HepG2 (cell line): Measurements from ENCODE around the gene SMAD3. TPM values are rescaled to one million over a fixed set of nuclear protein-coding genes. Genes with fewer than 3 reads are reported as not detected.

Source experiments
- ATAC-seq: fragments of 200-7000 bp; cut with Tn5 transposase; 3 replicates; pipeline ENCODE4 v1.9.1; 2020; ENCODE audit warnings: mild to moderate bottlenecking, moderate library complexity
- BruUV-seq: library from RNA; stranded (reverse); fragments of 400-500 nt; replicated peaks from 2 replicates; lab custom pipeline; 2021; lab: Mats Ljungman, UMichigan
- CTCF ChIA-PET: fragments of 300-600 bp; formaldehyde crosslinking; extraction: SDS; loops from one replicate; lab custom pipeline; 2021; ENCODE audit warnings: low total read pairs, inconsistent platforms, low intra/inter-chr PET ratio; lab: Yijun Ruan, JAX
- POLR2A ChIA-PET: fragments of 350-600 bp; sonication (Branson Sonifier 250); formaldehyde crosslinking; loops from one replicate; lab custom pipeline; 2020; ENCODE audit warnings: antibody characterized with exemption, inconsistent platforms; lab: Yijun Ruan, JAX
- DNase-seq: peaks from one replicate; pipeline ENCODE4 v3.0.0-alpha.2; 2015; ENCODE audit warnings: low spot score
- FAIRE-seq: peaks from 3 replicates; lab custom pipeline; 2011; peaks lifted over from hg19 to GRCh38; lab: Jason Lieb, UNC
- H2AFZ ChIP-seq: one replicate; pipeline ENCODE4 v1.6.1; 2011; ENCODE audit warnings: low read length, inconsistent platforms
- H3K27ac ChIP-seq: fragments of 300-600 bp; 3 replicates; pipeline ENCODE4 v1.8.0; 2011; ENCODE audit warnings: mixed run types, mild to moderate bottlenecking, mixed read lengths, low read length, inconsistent platforms; ENCODE audit not compliant: insufficient read depth; ENCODE audit errors: extremely low read length
- H3K27me3 ChIP-seq, 2 experiments: fragments of 200-600 bp in 1 of 2; 2 replicates in 1 of 2; 3 replicates in 1 of 2; pipeline versions ENCODE4 v1.6.0 to v1.8.0; 2011; ENCODE audit warnings: low read length in 2 of 2, mild to moderate bottlenecking in 2 of 2, moderate library complexity in 2 of 2, inconsistent platforms in 1 of 2; ENCODE audit not compliant: insufficient read depth in 2 of 2, control insufficient read depth in 1 of 2
- H3K36me3 ChIP-seq, 2 experiments: fragments of 200-600 bp in 1 of 2; replicated peaks in 1 of 2; 2 replicates in 1 of 2; 3 replicates in 1 of 2; pipeline versions ENCODE4 v1.5.1 to v1.8.0; 2011; ENCODE audit warnings: low read length in 2 of 2, inconsistent platforms in 1 of 2; ENCODE audit not compliant: insufficient read depth in 2 of 2, control insufficient read depth in 1 of 2
- H3K4me1 ChIP-seq: 2 replicates; pipeline ENCODE4 v1.5.1; 2012; ENCODE audit warnings: low read length, inconsistent platforms; ENCODE audit not compliant: insufficient read depth
- H3K4me2 ChIP-seq: 2 replicates; pipeline ENCODE4 v1.6.0; 2011; ENCODE audit warnings: low read depth, low read length, inconsistent platforms
- H3K4me3 ChIP-seq, 3 experiments: fragments of 200-600 bp in 1 of 3; sonication (generic), shearing (Covaris generic) in 1 of 3; replicated peaks in 1 of 3; 2 replicates each; pipeline ENCODE4 v1.5.1; 2011 to 2016; ENCODE audit warnings: low read length in 3 of 3, inconsistent platforms in 2 of 3, low read depth in 2 of 3, mild to moderate bottlenecking in 2 of 3, control low read depth in 1 of 3, mixed read lengths in 1 of 3; ENCODE audit not compliant: insufficient read depth in 1 of 3
- H3K79me2 ChIP-seq: one replicate; pipeline ENCODE4 v1.6.1; 2011; ENCODE audit warnings: low read length, inconsistent platforms; ENCODE audit not compliant: insufficient read depth
- H3K9ac ChIP-seq: 2 replicates; pipeline ENCODE4 v1.6.0; 2011; ENCODE audit warnings: mild to moderate bottlenecking, low read depth, low read length, inconsistent platforms; ENCODE audit not compliant: insufficient read depth
- H3K9me3 ChIP-seq: 2 replicates; pipeline ENCODE4 v1.5.1; 2012; ENCODE audit warnings: mild to moderate bottlenecking, low read length
- H4K20me1 ChIP-seq: 2 replicates; pipeline ENCODE4 v1.6.0; 2011; ENCODE audit warnings: inconsistent platforms, mild to moderate bottlenecking, low read length, moderate library complexity; ENCODE audit not compliant: insufficient read depth
- ATRX ChIP-seq: sonication (generic); formaldehyde crosslinking; IDR thresholded peaks from 2 replicates; pipeline ENCODE4 v1.4.0; 2020; ENCODE audit warnings: missing genetic modification reagents, borderline replicate concordance
- EP300 ChIP-seq, 3 experiments: sonication (generic) in 1 of 3; formaldehyde crosslinking in 1 of 3; IDR thresholded peaks; 2 replicates each; pipeline versions ENCODE4 v1.5.1 to v1.6.1; 2011 to 2020; ENCODE audit warnings: low read depth in 2 of 3, low read length in 2 of 3, borderline replicate concordance in 1 of 3, improper control_type of control experiment in 1 of 3, mild to moderate bottlenecking in 1 of 3, missing genetic modification reagents in 1 of 3, moderate library complexity in 1 of 3
- FOSL2 ChIP-seq: sonication (generic); formaldehyde crosslinking; IDR thresholded peaks from 2 replicates; pipeline ENCODE4 v1.4.0; 2020; ENCODE audit warnings: missing genetic modification reagents
- NFE2L2 ChIP-seq: fragments of 150-350 bp; IDR thresholded peaks from 2 replicates; pipeline ENCODE4 v1.6.1; 2014; ENCODE audit warnings: low read length
- RBM22 ChIP-seq: fragments of 200-400 bp; formaldehyde crosslinking; optimal IDR thresholded peaks from 2 replicates; pipeline ENCODE3; 2017; ENCODE audit warnings: mild to moderate bottlenecking, low read length, moderate library complexity
- ZNF292 ChIP-seq: sonication (generic); formaldehyde crosslinking; IDR thresholded peaks from 2 replicates; pipeline ENCODE4 v1.8.1; 2022; ENCODE audit warnings: mild to moderate bottlenecking, low read depth, missing genetic modification reagents, borderline replicate concordance
- WGBS: methylation state at CpG from one replicate; pipeline ENCODE4 v1.1.6; 2017; ENCODE audit warnings: low lambda C conversion rate; 5-methylcytosine and 5-hydroxymethylcytosine counted together
- in situ Hi-C: cut with HindIII; loops from 2 replicates; pipeline ENCODE4 v1.10.0; 2017; ENCODE audit warnings: low pct_unique_long_range_greater_than_20kb; ENCODE audit not compliant: extremely low pct_ligation_motif_present
- intact Hi-C: fragments of 100-400 bp; cut with micrococcal nuclease; formaldehyde crosslinking; loops from one replicate; pipeline ENCODE4 v1.10.0; 2022; ENCODE audit not compliant: unreplicated experiment
- polyA plus RNA-seq, 8 experiments: library from polyadenylated mRNA; depleted of rRNA in 3 of 8; stranded (reverse) in 7 of 8; unstranded in 1 of 8; fragments of >200 nt; fragmentation: Illumina TruSeq in 4 of 8; extraction: Trizol in 4 of 8; gene quantifications; 2 replicates each; pipeline versions ENCODE4 v1.2.1 to v1.2.3, GENCODE V29; 2011 to 2016; ENCODE audit warnings: low read depth in 4 of 8, missing spikeins in 1 of 8, mixed read lengths in 1 of 8; ENCODE audit not compliant: insufficient read depth in 1 of 8
- total RNA-seq, 5 experiments: library from RNA; depleted of rRNA; stranded (reverse); fragments of >200 nt; fragmentation: Illumina TruSeq; extraction: Trizol; gene quantifications; 2 replicates each; pipeline ENCODE4 v1.2.3, GENCODE V29; 2016; ENCODE audit warnings: low read depth in 1 of 5
- TF ChIP-seq, protein P1 (sequence below): sonication (generic); formaldehyde crosslinking; IDR thresholded peaks from 2 replicates; pipeline ENCODE4 v1.5.0; 2020; ENCODE audit warnings: mild to moderate bottlenecking, missing genetic modification reagents, borderline replicate concordance
- TF ChIP-seq, protein P2 (sequence below): sonication (generic); formaldehyde crosslinking; IDR thresholded peaks from 2 replicates; pipeline ENCODE4 v1.4.0; 2020; ENCODE audit warnings: missing genetic modification reagents, borderline replicate concordance

The SMAD3 gene
- total and polyA plus RNA-seq, 2 of the 13 experiments (the other 11 are each of a cell fraction or from before 2014, with no cell fraction given), result 8.6 to 56.3 TPM

DNA sequence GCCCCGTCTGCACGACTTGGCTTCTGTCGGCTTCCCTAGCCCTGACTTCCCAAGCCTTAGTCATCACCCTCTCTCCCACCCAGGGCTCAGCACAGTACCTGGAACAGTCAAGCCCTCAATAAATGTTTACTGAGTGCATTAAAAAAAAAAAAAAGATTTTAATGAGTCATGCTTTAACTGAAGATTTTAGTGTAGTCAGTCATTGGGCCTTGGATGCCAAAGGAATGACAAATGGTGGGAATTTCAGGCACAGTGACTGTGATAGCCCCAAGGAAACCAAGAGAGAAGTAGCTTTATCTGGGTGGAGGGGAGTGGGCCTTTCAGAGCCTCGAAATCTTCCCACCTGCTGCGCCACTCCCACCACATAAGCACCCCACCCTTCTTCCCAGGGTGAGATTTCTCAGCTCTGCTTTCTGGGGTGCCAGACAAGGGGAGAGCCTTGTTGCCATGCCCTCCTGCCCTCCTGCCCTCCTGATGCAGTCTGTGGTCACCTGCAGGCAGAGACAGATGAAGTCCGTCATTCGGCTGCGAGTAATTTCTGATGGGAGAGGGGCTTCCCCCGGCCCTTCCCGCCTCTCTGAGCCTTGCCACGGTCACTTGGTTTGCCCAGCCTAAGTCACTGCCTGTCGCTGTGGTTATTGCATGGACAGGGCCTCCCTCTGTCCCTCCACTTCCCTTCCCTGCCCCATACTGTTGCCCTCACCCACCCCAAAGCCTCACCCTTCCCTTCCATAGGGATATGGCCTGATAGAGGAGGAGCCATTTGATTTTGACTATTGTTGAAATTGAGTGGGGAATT is 41.8 kb downstream of the SMAD3 start:
- intact Hi-C loops, result loop anchor here (5.0 kb wide), 1 partner anchor 160 kb away; no protein-coding TSS in a partner anchor
- peaks cover 70% of the 10 kb centered on the region for H4K20me1 ChIP-seq
- in situ Hi-C loops, result no loop called here
- DNase-seq, result peak; percentile 65
- H3K9ac ChIP-seq, result 0 out of 2 replicates have a peak overlapping the region, but pooled peaks have one; percentile 46
- H3K4me2 ChIP-seq, result no peak overlapping the region
- no peaks in the 10 kb centered on the region for H3K9me3 ChIP-seq
- peaks cover 79% of the 10 kb centered on the region for H3K79me2 ChIP-seq
- H2AFZ ChIP-seq, result no peak overlapping the region
- peak overlapping the region; percentile 72 for H3K27ac ChIP-seq
- FAIRE-seq, result no peak
- BruUV-seq, result no TSS peak
- ChIA-PET POLR2A (interaction anchor here (1.2 to 3.8 kb wide), 6 partner anchors 10 to 42 kb away, joined by 3 to 64 read pairs (median 6); partner anchors contain the start of gene SMAD3), CTCF (interaction anchor here (1.0 kb wide), 1 partner anchor 9 kb away, joined by 3 read pairs; no protein-coding TSS in a partner anchor)
- peaks cover 5 to 6% of the 10 kb centered on the region in 2 experiments; a peak in 3 of 5 replicates for H3K36me3 ChIP-seq
- peaks cover 83% of the 10 kb centered on the region for H3K4me1 ChIP-seq
- no peak for ATAC-seq
- no peak overlapping the region for H3K4me3 ChIP-seq
- TF ChIP-seq EP300 (IDR thresholded peaks at IDR 0.05; ENCODE audit: low read depth in 2 of 2, low read length in 2 of 2) (peak in 1 of 2 experiments; percentile 30; a peak in 1 of 4 replicates), EP300 (CRISPR knock-in tag; IDR thresholded peaks at IDR 0.05; ENCODE audit: borderline replicate concordance) (no peak), ATRX (CRISPR knock-in tag) (no peak), FOSL2 (CRISPR knock-in tag) (peak; percentile 76), RBM22 (peak; percentile 25), ZNF292 (CRISPR knock-in tag) (no peak), NFE2L2 (peak; percentile 29; the same call in 1 of the 2 replicates)
- TF ChIP-seq, protein P1, sequence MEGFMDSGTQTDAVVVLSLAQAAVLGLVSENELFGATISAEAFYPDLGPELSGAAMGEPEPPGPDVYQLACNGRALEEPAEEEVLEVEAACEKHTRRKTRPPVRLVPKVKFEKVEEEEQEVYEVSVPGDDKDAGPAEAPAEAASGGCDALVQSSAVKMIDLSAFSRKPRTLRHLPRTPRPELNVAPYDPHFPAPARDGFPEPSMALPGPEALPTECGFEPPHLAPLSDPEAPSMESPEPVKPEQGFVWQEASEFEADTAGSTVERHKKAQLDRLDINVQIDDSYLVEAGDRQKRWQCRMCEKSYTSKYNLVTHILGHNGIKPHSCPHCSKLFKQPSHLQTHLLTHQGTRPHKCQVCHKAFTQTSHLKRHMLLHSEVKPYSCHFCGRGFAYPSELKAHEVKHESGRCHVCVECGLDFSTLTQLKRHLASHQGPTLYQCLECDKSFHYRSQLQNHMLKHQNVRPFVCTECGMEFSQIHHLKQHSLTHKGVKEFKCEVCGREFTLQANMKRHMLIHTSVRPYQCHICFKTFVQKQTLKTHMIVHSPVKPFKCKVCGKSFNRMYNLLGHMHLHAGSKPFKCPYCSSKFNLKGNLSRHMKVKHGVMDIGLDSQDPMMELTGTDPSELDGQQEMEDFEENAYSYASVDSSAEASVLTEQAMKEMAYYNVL (CRISPR knock-in tag), result no peak
- TF ChIP-seq, protein P2, sequence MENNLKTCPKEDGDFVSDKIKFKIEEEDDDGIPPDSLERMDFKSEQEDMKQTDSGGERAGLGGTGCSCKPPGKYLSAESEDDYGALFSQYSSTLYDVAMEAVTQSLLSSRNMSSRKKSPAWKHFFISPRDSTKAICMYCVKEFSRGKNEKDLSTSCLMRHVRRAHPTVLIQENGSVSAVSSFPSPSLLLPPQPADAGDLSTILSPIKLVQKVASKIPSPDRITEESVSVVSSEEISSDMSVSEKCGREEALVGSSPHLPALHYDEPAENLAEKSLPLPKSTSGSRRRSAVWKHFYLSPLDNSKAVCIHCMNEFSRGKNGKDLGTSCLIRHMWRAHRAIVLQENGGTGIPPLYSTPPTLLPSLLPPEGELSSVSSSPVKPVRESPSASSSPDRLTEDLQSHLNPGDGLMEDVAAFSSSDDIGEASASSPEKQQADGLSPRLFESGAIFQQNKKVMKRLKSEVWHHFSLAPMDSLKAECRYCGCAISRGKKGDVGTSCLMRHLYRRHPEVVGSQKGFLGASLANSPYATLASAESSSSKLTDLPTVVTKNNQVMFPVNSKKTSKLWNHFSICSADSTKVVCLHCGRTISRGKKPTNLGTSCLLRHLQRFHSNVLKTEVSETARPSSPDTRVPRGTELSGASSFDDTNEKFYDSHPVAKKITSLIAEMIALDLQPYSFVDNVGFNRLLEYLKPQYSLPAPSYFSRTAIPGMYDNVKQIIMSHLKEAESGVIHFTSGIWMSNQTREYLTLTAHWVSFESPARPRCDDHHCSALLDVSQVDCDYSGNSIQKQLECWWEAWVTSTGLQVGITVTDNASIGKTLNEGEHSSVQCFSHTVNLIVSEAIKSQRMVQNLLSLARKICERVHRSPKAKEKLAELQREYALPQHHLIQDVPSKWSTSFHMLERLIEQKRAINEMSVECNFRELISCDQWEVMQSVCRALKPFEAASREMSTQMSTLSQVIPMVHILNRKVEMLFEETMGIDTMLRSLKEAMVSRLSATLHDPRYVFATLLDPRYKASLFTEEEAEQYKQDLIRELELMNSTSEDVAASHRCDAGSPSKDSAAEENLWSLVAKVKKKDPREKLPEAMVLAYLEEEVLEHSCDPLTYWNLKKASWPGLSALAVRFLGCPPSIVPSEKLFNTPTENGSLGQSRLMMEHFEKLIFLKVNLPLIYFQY (CRISPR knock-in tag), result no peak
- no peaks in the 10 kb centered on the region for H3K27me3 ChIP-seq
- 87% methylated on average over 12 of the region's 12 CpGs for WGBS
